ENCODE results near the gene KRT20. TPM values are rescaled to one million over a fixed set of nuclear protein-coding genes. Genes with fewer than 3 reads are reported as not detected.

KRT20 gene
- total and polyA plus RNA-seq, 7 experiments from 2014 or later = not detected

- Mint-ChIP-seq H3K4me1 (peaks cover 7 to 19% (median 13%) of the 10 kb centered on the region in 7 donors), H3K4me3 (peak overlapping the region in 2 of 10 donors; percentile 10 to 39), H3K9me3 (peaks cover 0 to 5% (median 0%) of the 10 kb centered on the region in 11 donors), H3K27ac (peak overlapping the region in 1 of 9 donors; percentile 57), H3K36me3 (peaks cover 0 to 39% (median 25%) of the 10 kb centered on the region in 5 donors), H3K27me3 (peaks cover 5 to 24% (median 10%) of the 10 kb centered on the region in 5 donors)
- H3K4me3 ChIP-seq (ENCODE audit: low read length) = no peak overlapping the region
- intact Hi-C loops (cut with micrococcal nuclease) = no loop called here
- DNase-seq (no peak), ATAC-seq (no peak)
- no peaks in the 10 kb centered on the region for H3K27me3 ChIP-seq (ENCODE audit: control insufficient read depth in 2 of 2, insufficient read depth in 2 of 2, low read length in 2 of 2)
- no peaks in the 10 kb centered on the region for H3K36me3 ChIP-seq (ENCODE audit: control insufficient read depth in 2 of 3, insufficient read depth in 3 of 3, low read length in 3 of 3)
- no peaks in the 10 kb centered on the region for H3K4me1 ChIP-seq (ENCODE audit: control insufficient read depth in 2 of 2, insufficient read depth in 2 of 2, low read length in 2 of 2)
- POLR2A ChIA-PET = interaction anchor here (0.7 to 0.9 kb wide), 2 partner anchors 9 to 17 kb away, joined by 3 to 4 read pairs; no protein-coding TSS in a partner anchor
- CTCF ChIA-PET = no interaction called here
- H3K9me3 ChIP-seq (ENCODE audit: control insufficient read depth in 2 of 3, low read length in 3 of 3) = no peaks in the 10 kb centered on the region
- no peak overlapping the region for H3K27ac ChIP-seq (ENCODE audit: low read depth, low read length)
These were observed 57.1 kb downstream of the KRT20 start for GRCh38 chr17:40827746-40828453.

Other genes starting within 250 kb of the KRT20 start
- gene SMARCE1, start 237.4 kb downstream of the KRT20 start, total RNA-seq = 100 to 1,000 TPM in 1 of 5 experiments, 10 to 100 TPM in 4; 65.4 to 101 (median 79.2) TPM
- gene SMARCE1, start 237.4 kb downstream of the KRT20 start, polyA plus RNA-seq = 100 to 1,000 TPM; 142 to 184 TPM
- not detected for gene KRT222, start 220.1 kb downstream of the KRT20 start, total RNA-seq
- gene KRT222, start 220.1 kb downstream of the KRT20 start, polyA plus RNA-seq = not detected
- gene KRT24, start 181.5 kb downstream of the KRT20 start, total RNA-seq = not detected
- not detected for gene KRT24, start 181.5 kb downstream of the KRT20 start, polyA plus RNA-seq
- gene KRT25, start 129.9 kb downstream of the KRT20 start, total RNA-seq = not detected
- not detected for gene KRT25, start 129.9 kb downstream of the KRT20 start, polyA plus RNA-seq
- not detected for gene KRT26, start 113.0 kb downstream of the KRT20 start, total RNA-seq
- gene KRT26, start 113.0 kb downstream of the KRT20 start, polyA plus RNA-seq = not detected
- gene KRT27, start 102.7 kb downstream of the KRT20 start, total RNA-seq = not detected
- not detected for gene KRT27, start 102.7 kb downstream of the KRT20 start, polyA plus RNA-seq
- not detected for gene KRT28, start 85.3 kb downstream of the KRT20 start, total RNA-seq
- not detected for gene KRT28, start 85.3 kb downstream of the KRT20 start, polyA plus RNA-seq
- gene KRT10, start 62.6 kb downstream of the KRT20 start, total RNA-seq = 10 to 100 TPM; 23.8 to 43.4 (median 35.3) TPM
- gene KRT10, start 62.6 kb downstream of the KRT20 start, polyA plus RNA-seq = 100 to 1,000 TPM; 143 to 189 TPM
- not detected for gene KRT12, start 18.0 kb downstream of the KRT20 start, total RNA-seq
- gene KRT12, start 18.0 kb downstream of the KRT20 start, polyA plus RNA-seq = not detected
- under 1 TPM in 1 of 5 experiments, not detected in 4; 0.83 TPM for gene KRT23, start 52.4 kb upstream of the KRT20 start, total RNA-seq
- gene KRT23, start 52.4 kb upstream of the KRT20 start, polyA plus RNA-seq = not detected
- not detected for gene KRT39, start 81.7 kb upstream of the KRT20 start, total RNA-seq
- not detected for gene KRT39, start 81.7 kb upstream of the KRT20 start, polyA plus RNA-seq
- gene KRT40, start 99.1 kb upstream of the KRT20 start, total RNA-seq = not detected
- not detected for gene KRT40, start 99.1 kb upstream of the KRT20 start, polyA plus RNA-seq
- not detected for gene KRTAP3-3, start 108.9 kb upstream of the KRT20 start, total RNA-seq
- not detected for gene KRTAP3-3, start 108.9 kb upstream of the KRT20 start, polyA plus RNA-seq
- gene KRTAP3-2, start 114.7 kb upstream of the KRT20 start, total RNA-seq = not detected
- not detected for gene KRTAP3-2, start 114.7 kb upstream of the KRT20 start, polyA plus RNA-seq
- not detected for gene KRTAP3-1, start 123.9 kb upstream of the KRT20 start, total RNA-seq
- gene KRTAP3-1, start 123.9 kb upstream of the KRT20 start, polyA plus RNA-seq = not detected
- gene KRTAP1-5, start 142.0 kb upstream of the KRT20 start, total RNA-seq = not detected
- gene KRTAP1-5, start 142.0 kb upstream of the KRT20 start, polyA plus RNA-seq = not detected
- not detected for gene KRTAP1-4, start 145.0 kb upstream of the KRT20 start, total RNA-seq
- not detected for gene KRTAP1-4, start 145.0 kb upstream of the KRT20 start, polyA plus RNA-seq
- not detected for gene KRTAP1-3, start 149.6 kb upstream of the KRT20 start, total RNA-seq
- not detected for gene KRTAP1-3, start 149.6 kb upstream of the KRT20 start, polyA plus RNA-seq
- gene KRTAP1-1, start 156.2 kb upstream of the KRT20 start, total RNA-seq = not detected
- not detected for gene KRTAP1-1, start 156.2 kb upstream of the KRT20 start, polyA plus RNA-seq
- not detected for gene KRTAP2-1, start 162.1 kb upstream of the KRT20 start, total RNA-seq
- gene KRTAP2-1, start 162.1 kb upstream of the KRT20 start, polyA plus RNA-seq = not detected
- not detected for gene KRTAP2-2, start 170.0 kb upstream of the KRT20 start, total RNA-seq
- not detected for gene KRTAP2-2, start 170.0 kb upstream of the KRT20 start, polyA plus RNA-seq
- not detected for gene KRTAP2-3, start 174.9 kb upstream of the KRT20 start, total RNA-seq
- not detected for gene KRTAP2-3, start 174.9 kb upstream of the KRT20 start, polyA plus RNA-seq
- not detected for gene KRTAP2-4, start 180.6 kb upstream of the KRT20 start, total RNA-seq
- not detected for gene KRTAP2-4, start 180.6 kb upstream of the KRT20 start, polyA plus RNA-seq
- not detected for gene KRTAP4-7, start 198.9 kb upstream of the KRT20 start, total RNA-seq
- not detected for gene KRTAP4-7, start 198.9 kb upstream of the KRT20 start, polyA plus RNA-seq
- not detected for gene KRTAP4-8, start 212.9 kb upstream of the KRT20 start, total RNA-seq
- not detected for gene KRTAP4-8, start 212.9 kb upstream of the KRT20 start, polyA plus RNA-seq
- gene KRTAP4-16, start 217.0 kb upstream of the KRT20 start, total RNA-seq = not detected
- not detected for gene KRTAP4-16, start 217.0 kb upstream of the KRT20 start, polyA plus RNA-seq
- not detected for gene KRTAP4-9, start 220.1 kb upstream of the KRT20 start, total RNA-seq
- not detected for gene KRTAP4-9, start 220.1 kb upstream of the KRT20 start, polyA plus RNA-seq
- gene KRTAP4-11, start 233.1 kb upstream of the KRT20 start, total RNA-seq = not detected
- gene KRTAP4-11, start 233.1 kb upstream of the KRT20 start, polyA plus RNA-seq = not detected
- gene KRTAP4-12, start 238.9 kb upstream of the KRT20 start, total RNA-seq = not detected
- not detected for gene KRTAP4-12, start 238.9 kb upstream of the KRT20 start, polyA plus RNA-seq

All from naive thymus-derived CD4-positive, alpha-beta T cell (primary cell).